GM18861 (cell line): ENCODE results near the gene SLC25A47.
"Not testable (repeated sequence)": the region's sequence is repeated elsewhere in the genome, so short reads cannot be mapped to it uniquely, and the experiment has no call there.

Experiments
- ATAC-seq: cut with Tn5 transposase; IDR thresholded peaks from one replicate; pipeline ENCODE4 v1.9.1; 2021; ENCODE audit not compliant: unreplicated experiment

Gene SLC25A47

GRCh38 chr14:100289916-100290606 lies 33.1 kb upstream of the SLC25A47 start:
- no peak for ATAC-seq

DNA sequence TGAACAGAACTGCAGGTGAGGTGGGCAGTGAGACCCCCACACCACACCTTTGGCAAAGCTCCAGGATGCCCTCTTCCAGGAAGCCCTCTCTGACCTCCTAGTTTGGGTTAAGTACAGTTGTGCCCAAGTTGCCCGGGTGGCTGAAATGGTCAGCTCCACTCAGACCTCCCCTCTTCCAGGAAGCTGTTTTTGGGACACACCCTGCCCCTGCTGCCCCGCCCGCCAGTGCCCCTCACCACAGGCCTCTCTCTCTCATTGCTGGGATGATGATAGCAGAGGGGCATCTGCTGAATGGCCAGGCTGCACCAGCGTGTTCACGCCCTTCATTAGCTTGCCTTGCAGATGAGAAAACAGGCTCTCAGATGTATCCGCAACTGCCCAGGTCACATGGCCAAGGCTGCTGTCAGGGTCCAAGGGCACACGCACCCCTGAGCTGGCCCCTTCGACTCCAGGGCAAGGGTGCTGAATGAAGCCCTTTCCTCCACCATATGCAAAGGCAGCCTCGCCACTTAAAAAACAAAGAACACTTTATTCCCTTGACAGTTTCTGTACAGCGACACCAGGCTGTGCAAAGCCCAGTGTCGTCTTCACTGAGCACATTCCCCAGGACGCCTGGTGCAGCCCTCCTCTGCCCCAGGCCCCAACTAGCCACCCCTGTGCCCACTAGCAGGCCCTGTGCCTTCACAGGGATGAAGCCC lies 32.4 kb upstream of the SLC25A47 start:
- no peak for ATAC-seq

DNA sequence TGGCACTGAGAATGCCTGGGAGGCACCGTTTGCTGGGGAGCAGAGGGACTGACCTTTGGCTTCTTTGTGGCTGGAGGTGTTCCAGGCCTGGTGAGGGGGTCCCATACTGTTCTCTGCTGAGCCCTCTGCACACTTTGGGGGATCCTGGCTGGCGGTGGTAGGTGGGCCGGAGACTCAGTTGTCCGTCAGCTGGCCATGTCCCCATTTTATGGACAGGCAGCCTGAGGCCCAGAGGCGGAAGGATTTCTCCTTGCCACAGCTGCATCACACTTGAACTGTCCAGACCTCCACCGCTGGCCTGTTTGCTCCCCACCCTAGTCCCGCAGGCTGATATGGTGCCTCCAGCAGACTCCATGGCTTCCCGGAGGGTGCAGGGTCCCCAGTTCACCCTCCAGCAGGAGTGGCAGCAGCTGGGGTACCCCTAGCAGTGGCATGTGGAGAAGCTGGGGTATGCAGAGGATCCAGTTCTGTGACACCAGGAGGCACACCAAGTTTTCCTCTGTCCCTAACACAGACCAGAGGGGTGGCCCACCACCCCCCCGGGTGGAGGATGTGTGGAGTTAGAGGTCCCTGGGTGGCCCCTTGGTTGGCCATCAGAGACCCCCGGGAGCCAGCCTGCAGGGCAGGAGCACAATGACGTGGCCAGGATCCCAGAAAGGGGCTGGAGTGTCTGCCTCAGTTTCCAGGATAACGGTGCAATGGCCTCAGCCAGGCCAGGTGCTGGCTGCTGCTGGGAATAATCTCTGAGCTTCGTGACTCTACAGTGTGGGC lies 31.6 kb upstream of the SLC25A47 start:
- ATAC-seq = no peak

- no peak for ATAC-seq
Observed at GRCh38 chr14:100292301-100292775, 30.8 kb upstream of the SLC25A47 start.

GRCh38 chr14:100292776-100293461 lies 30.2 kb upstream of the SLC25A47 start:
- ATAC-seq = no peak

DNA sequence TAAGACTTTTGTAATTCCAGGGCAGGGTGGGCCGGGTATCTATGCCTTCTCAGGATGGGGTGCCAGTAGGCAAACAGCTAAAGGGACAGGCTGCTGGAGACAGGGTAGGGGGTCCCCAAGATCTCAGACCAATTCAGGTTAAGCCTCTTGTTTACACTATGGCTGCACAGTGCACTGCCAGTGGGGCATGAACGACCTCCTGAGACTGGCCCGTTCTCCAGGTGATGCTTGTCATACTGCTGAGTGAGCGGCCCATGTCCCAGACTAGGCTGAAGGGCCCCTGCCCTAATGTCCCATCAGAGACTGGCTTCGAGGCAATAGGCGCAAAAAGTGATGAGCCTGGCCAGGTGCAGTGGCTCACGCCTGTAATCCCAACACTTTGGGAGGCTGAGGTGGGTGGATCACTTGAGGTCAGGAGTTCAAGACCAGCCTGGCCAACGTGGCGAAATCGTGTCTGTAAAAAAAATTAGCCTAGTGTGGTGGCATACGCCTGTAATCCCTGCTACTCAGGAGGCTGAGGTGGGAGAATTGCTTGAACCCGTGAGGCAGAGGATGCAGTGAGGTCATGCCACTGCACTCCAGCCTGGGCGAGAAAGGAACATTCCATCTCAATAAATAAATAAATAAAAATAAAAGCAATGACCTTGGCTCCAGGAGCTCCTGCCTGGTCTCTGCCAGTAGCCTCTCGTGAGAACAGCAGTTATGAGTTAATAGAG lies 29.5 kb upstream of the SLC25A47 start:
- no peak for ATAC-seq

DNA sequence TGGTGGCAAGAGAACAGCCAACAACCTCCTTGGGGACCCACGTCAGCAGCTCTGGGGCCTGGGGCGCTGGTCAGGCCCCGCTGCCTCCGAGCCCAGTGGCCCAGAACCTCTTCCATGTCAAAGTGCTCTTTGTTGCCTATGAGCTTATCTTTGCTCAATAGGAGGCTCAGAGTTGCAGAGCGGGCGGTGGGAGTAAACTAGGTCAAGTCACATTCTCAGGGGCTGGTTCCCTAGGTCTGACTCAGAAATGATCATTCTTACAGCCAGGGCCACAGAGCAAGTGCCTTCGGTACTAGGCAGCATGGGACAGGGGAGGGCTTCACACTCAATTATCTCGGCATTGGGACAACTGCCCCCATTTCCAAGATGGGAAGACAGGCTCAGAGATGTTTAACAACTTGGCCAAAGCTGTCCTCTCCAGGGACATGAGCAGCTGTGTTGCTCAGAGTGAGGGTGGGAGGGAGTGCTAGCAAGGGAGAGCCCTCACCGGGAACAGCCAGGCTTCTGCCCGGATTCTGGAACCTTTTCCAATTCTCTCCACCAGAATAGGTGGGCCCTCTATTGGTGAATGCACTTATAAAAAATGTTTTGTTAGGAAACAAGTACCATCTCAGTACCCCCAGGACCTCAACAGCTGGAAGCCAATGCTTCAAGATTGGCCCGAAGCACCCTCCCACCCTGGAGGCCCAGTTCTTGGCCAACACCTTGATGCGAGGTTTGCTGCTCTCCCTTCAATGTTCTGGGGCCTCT lies 28.8 kb upstream of the SLC25A47 start:
- peak; percentile 67 for ATAC-seq

GRCh38 chr14:100294963-100295330 lies 28.2 kb upstream of the SLC25A47 start:
- no peak for ATAC-seq

DNA sequence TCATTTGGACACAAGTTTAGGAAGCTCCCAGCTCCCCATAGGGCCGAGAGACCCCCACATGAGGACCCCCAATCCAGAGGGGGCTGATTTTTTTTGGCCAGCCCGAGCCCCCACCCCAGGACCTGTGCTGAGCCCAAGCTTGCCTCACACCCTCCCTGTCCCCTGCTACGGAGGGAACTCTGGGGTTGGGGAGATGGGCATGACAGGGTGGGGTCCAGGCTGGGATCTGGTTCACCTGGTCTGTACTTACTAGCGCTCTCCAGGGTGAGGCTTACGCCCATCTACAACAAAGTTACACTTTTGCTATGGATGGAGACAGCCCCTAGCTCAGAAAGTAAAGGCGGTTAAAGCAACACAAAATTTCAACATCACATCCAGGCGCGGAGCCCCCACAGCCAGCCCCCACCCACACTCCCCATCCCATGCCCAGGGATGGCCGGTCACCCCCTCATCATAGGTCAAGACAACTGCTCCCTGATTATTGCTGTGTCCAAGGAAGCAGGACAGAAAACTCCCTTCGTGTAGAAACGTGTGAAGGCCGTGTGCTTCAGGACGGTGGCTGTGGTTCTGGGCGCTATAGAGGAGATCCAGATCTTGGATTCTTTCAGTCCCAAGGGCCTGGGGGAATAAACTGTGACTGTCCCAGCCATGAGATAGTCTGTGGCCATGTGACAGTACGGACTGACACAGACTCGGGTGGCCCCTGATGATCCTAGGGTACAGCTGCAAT lies 27.6 kb upstream of the SLC25A47 start:
- ATAC-seq = no peak

- ATAC-seq = no peak
Observed at GRCh38 chr14:100296106-100296651, 27.0 kb upstream of the SLC25A47 start.

- not testable (repeated sequence) for ATAC-seq
Observed at GRCh38 chr14:100296729-100297128, 26.4 kb upstream of the SLC25A47 start.

GRCh38 chr14:100297320-100298300 lies 25.5 kb upstream of the SLC25A47 start:
- peak; percentile 68 for ATAC-seq

DNA sequence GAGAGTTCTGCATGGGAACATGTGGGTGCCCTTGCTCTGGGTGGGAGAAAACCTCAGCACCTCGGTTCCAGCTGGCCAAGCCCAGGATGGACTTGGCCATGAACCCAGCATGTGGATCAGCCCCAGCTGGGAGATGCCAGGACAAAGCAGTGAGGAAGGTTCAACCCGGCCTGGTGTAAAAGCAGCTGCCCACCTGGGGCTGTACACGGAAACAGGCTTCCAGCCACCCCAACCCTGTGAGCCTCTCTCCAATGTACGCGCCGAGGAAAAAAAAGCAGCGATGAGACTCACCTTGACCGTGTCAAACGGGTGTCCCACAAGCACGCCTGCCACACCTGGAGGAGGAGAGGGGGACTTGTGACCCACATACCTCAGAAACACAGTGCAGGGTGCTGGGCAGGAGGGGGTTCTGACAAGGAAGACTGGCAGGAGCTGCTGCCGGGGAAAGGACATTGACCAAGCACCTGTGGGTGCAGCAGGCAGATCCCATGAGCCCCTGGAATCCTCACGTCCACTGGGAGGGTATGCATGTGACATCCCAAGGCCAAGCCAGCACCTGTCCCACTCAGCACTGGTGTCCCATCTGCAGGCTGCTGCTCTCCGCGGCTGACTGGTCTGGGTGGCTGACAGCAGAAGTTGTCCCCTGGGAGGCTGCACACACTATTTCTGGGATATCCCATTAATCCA lies 24.4 kb upstream of the SLC25A47 start:
- ATAC-seq = no peak

DNA sequence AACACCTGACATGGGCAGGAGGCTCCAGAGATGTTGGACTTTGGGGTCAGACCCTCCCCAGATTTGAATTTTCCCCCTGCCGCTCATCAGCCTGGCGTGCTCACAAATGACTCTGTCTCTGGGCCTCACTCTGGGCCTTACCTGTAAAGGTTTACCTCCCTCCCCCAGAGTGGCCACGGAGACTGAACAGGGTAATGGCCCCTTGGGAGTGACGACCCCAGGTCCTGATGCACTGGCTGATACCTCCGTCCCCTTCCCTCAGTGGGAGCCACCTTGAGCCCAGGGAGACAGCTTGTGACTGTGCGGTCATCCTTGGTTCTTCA lies 23.9 kb upstream of the SLC25A47 start:
- no peak for ATAC-seq

- no peak for ATAC-seq
Observed at GRCh38 chr14:100302616-100303015, 20.5 kb upstream of the SLC25A47 start.

GRCh38 chr14:100303179-100303578 lies 20.0 kb upstream of the SLC25A47 start:
- ATAC-seq = no peak

- no peak for ATAC-seq
Observed at GRCh38 chr14:100303925-100304324, 19.2 kb upstream of the SLC25A47 start.
